Middle frontal gyrus (tissue), 1 donor: ENCODE data around the gene KCNK18.
"Not testable (repeated sequence)": the region's sequence is repeated elsewhere in the genome, so short reads cannot be mapped to it uniquely, and the experiment has no call there.

Source experiments
- DNase-seq: peaks from one replicate; pipeline ENCODE4 v3.0.0-alpha.2; 2015; ENCODE audit warnings: low spot score; ENCODE audit errors: extremely low spot score

Gene KCNK18

DNA sequence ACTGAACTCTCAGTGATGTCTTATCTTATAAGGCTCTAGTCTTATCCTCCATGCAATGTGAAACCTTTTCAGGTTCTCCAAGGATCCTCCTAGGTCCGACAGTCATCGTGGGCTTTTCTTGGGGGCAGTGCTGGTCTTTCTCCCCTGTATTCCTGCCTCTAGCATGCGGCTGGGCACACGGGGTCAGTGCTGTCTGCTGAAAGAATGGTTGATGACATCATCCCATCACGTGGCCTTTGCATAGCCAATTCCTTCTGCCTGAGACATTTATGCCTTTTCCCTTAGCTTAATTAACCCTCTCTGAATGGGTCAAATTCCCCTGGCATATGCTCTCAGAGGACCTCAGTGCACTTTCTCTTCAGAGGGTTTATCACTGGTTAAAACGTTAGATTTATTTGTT, 27.0 kb upstream of the KCNK18 start:
- DNase-seq = no peak

DNA sequence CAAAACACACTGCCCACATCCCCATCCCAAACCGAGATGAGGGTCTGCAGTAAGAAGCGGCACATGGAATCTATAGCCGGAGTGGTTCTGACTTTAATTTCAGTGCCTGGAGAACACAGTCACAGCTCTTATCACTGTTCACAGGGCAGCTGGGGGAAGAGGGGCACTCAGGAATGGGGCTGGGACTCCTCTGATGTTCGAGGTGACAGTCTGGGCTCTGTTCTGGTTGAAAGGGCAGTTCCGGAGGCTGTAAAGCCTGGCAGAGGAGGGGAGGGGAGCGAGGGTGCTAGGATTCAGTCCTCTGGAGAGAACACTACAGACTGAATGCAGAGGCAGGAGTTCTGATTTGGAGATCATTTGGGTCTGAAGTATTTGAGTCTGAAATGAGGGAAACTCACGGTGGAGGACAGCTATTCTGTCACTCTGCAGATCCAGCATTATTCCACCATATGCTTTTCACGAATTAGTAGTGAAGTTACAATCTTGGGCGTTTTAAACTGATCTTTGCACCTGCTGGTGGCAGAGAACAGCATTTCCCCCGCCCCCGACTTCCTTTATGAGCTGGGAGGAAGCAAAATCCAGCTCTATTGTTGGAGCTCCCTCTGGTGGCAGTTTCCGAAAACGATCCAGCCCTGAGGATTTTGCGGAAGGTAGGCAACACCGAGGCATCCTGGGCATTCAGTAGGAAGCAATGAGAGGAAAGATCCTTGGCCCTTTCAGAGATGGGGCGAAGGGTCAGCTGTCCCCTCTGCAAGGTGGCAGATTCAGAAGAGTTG, 22.7 kb upstream of the KCNK18 start:
- peak; percentile 79 for DNase-seq

DNA sequence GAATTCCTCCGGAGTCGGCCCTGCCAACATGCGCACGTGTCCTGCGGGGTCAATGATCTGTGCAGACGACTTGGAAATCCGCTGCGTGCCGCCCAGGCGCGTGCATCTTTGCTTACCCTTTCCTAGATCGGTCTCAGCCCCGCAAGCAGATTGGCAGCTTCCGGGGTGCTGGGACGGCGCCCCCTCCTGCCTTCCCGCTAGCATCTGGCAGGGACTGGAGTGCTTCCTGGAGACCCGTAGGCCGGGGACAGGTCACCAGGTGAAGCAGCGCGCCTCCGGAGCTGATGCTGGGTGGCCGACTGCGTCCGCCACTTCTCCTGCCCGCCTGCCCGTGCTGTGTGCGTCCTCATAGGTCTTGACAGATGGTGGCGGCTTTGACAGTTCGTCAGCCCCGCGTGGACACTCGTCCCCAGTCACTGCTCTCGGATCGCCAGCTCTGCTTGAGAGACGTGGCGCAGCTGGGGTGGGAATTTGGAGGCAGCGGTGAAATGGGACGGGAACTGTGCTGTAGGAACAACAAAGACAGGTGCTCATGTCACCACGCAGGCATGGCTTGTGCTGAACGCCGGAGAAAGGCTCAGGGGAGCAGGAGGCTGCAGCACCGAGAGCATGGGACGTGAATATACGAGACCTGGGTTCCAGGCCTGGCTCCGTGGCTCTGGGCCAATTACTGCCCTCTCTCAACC, 21.9 kb upstream of the KCNK18 start:
- DNase-seq = no peak

DNA sequence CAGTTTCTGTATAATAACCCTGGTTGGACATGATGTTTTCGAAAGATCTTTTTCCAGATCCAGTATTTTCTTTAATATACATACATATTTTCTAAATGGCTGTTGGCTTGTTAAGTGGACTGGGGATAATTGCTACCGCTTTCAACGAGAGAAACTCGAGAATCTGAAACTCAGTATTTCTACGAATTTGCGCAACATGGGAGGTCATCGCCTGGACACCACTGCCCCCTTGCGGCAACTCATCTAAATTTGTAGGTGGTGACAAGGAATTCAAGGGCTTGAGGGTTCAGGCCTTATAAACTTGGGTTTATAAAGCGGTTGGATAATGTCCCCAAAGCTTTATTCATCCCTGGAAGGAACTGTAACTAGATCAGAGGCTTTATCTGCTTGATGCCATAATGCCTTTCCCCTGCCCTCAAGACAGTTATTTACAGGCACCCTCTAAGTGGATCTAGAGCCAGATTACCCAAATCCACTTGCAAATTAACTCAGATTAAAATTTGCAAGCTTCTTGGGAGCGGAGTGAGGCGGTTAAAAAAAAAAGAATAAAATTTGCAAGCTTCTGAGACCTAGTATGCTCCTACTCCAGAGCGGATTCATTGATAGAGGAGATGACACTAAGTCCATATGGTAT, 21.3 kb upstream of the KCNK18 start:
- peak; percentile 72 for DNase-seq

DNA sequence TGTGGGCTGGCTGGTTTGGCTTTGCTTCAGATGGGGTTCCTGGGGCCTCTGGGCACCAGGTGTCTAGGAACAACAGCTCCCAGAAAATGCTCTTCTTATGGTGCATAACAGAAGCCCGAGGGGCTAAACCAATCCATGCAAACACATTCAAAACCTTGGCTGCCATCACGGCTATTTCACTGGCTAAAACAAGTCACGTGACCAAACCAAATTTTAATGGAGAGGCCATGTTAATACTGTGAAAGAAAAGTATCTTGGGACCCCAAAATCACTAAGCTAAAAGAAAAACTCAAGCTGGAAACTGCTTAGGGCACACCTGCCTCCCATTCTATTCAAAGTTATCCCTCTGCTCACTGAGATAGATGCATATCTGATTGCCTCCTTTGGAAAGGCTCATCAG, 19.1 kb upstream of the KCNK18 start:
- no peak for DNase-seq

DNA sequence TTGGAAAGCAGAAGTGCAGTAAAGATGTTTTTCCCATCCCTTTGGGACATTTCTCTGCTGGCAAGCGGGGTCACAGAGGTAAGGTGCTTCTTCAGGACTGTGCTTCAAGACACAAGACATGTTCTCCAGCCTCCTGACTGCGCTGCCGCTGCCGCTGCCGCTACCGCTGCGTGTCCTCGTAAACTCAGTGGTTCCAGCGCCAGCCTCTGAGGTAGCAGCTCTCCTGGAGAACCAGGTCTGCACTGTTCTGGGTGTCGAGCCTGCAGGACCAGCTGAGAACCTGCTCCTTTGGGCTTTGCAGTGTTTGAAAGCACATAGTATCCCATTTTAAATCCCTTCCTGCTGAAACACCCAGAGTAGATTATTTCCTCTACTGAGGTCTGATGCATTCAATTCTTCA, 13.0 kb upstream of the KCNK18 start:
- no peak for DNase-seq

DNA sequence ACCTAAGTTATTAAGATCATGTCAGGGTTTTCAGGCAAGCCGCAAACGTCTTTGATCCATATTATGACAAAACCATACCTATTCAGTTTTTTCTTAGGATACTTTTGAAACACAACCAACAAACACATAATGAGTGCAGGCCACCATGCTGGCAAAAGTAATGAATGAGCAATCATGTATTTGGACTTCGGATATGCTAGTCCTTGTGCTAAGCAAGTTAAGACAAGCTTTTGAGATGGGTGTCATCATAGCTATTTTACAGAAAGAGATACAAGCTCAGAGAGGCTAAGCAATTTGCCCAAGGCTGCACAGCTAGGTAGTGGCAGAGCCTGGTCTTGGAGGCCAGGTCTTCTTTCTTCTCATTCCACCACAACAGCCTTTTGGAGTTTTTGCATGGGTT, 12.5 kb upstream of the KCNK18 start:
- no peak for DNase-seq

DNA sequence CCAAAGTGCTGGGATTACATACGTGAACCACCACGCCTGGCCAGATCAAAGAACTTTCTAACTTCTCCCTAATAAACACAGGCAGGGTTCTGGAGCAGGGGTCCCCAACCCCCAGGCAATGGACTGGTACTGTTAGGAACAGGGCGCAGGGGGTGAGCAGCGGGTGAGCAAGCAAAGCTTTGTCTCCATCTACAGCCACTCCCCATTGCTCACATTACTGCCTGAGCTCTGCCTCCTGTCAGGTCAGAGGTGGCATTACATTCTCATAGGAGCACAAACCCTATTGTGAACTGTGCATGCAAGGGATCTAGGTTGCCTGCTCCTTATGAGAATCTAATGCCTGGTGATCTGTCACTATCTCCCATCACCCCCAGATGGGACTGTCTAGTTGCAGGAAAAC, 11.5 kb upstream of the KCNK18 start:
- not testable (repeated sequence) for DNase-seq

DNA sequence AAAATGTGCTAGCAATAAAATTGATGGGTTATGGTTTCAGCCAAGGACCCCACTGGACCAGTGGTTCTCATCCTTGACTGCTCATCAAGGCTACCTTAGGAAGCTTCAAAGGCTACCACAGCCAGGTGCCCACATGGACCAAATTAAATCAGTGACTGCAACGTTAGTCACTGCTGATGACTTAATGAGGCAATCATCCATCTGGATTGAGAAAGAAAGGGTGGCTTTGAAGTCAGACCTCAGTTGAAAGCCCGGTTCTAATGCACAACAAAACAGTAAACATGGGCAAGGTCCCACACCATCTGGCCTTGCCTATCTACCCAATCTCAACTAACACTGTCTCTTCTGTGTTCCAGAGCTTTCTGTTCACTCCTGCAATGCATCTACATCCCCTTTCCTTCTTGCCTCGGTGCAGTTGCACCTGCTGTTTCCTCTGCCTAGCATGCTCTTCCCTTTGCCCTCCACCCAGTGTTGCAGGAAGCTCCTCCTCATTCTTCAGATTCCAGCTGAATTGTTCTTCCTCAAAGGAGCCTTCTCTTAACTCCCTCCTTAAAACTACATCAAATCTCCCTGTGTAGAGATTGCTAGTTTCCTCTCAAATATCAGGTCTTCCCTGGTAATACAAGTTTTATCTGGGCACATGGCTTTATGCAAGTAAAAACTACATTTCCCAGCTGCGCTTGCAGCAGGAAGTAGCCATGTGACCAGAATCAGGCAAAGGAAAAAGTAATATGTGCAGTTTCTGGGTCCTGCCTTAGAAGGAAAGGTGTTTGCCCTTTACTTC, 10.3 kb upstream of the KCNK18 start:
- DNase-seq = no peak

DNA sequence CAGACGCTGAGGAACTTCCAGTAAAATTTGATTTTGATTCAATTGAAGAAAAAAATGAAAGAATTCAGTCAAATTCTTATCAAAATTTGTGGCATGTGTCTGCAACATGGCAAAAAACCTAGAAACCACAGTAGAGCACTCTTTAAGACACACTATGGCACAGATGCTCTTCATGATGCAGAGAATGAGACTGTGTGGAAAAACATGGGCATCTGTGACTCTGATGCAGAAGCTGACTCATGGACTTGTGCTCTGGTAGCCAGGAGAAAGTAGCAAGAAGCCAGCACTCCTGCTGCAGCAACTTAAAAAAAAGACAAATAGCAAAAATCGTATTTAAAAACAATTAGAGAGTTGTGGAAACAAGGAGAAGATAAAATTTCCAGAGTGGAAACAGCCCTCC, 8.9 kb upstream of the KCNK18 start:
- no peak for DNase-seq

DNA sequence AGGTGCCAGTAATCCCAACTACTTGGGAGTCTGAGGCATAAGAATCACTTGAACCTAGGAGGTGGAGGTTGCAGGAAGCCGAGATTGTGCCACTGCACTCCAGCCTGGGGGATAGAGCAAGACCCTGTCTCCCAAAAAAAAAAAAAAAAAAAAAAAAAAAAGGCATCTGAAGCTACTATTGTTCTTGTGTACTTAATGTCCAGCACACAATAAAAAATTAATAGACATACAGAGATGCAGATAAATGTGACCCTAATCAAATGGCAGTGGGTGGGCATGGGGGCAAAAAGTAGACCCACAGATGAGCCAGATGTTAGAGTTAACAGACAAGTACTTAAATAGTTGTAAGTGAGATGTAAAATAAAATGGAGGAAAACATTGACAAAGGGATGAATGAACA, 7.7 kb upstream of the KCNK18 start:
- DNase-seq = no peak

DNA sequence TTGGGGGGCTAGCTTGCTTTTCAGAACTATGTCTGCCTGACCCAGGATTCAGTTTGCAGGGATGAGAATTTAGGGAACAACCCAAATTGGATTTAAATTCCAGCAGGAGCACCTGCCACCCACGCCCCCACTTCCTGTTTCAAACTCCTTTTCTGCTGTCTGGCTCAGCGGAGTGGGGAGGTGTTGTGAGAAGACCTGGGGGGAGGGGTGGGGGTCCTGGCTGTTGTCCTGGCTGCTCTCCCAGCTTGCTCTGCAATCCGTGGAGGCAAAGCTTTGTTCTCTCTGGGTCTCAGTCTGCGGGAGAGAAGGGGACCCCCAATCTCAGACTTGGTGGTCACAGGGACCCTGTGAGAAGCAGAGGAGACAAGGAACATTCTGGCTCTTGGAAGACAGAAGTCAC, 799 bp downstream of the KCNK18 start:
- DNase-seq = no peak

DNA sequence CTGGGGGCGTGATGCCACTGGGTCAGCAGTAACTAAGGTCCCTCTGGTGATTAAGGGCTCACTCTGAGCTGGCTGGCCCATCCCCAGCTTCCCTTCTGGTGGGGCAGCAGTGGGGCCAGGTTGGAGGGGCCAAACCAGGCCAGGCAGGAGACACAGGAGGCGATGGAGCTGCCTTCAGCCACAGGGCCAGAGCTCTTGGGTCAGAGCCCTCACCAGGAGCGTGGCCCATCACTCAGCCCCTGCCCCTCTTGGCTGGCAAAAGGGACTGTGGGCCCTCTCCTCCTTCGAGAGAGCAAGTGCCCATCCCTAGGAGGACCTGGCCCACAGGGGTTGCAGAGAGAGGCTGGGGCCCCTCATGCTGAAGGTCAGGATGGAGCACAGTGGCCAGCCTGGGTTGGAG, 4.5 kb downstream of the KCNK18 start:
- DNase-seq = no peak

DNA sequence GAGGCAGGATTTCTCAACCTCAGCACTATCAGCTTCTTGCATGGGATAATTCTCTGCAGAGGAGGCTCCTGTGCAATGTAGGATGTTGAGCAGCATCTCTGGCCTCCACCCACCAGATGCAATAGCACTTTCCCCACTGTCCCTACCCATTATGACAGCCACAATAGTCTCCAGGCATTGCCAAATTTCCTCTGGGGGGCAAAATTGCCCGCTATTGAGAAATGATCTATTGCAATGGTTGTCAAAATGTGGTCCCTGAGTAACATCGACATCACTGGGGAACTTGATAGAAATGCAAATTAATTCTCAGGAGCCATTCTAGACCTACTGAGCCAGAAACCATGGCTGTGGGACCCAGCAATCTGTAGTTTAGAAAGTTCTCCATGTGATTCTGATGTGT, 7.0 kb downstream of the KCNK18 start:
- no peak for DNase-seq

DNA sequence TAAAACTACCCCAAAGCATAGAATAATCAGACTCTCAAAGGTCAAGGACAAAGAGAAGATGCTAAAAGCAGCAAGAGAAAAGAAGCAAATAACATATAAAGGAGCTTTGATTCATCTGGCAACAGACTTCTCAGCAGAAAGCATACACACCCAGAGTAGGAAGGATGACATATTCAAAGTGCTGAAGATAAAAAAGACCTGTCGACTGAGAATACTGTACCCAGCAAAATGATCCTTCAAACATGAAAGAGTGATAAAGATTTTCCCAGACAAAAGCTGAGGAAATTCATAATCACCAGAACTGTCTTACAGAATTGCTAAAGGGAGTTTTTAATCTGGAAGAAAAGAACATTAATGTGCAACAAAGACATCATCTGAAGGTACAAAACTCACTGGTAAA, 14.9 kb downstream of the KCNK18 start:
- DNase-seq = no peak

DNA sequence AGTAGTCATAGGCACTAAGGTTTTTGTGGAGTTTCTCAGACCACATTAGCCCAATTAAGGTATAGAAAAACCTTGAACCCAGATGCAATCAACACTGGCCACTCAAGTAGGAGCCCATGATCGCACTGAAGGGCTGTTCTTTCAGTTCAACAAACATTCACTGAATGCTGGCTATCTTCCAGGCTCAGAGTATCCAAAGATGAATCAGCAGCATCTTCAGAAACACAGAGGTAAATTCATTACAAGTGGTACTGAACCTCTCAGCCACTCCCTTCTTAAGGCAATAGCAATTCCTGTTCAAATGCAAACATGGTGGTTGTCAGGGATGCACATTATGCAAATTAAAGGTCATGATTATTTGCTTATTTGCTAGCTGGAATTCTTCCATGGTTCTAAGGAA, 17.1 kb downstream of the KCNK18 start:
- no peak for DNase-seq

DNA sequence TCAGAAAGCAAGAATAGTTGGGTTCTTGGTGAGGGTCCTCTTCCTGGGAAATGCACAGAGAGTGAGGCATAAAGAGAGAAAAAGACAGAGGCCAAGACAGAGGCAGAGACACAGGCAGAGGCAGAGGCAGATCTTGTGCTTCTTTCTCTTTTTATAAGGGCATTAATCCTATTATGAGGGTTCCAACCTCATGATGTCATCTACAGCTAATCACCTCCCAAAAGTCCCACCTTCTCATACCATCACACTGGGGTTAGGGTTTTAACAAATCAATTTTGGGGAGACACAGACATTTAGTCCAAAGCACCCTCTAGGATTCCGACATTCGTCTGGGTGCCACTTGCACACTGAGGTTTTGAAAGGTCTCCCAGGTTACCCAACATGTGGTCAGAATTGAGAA, 17.8 kb downstream of the KCNK18 start:
- DNase-seq = no peak

DNA sequence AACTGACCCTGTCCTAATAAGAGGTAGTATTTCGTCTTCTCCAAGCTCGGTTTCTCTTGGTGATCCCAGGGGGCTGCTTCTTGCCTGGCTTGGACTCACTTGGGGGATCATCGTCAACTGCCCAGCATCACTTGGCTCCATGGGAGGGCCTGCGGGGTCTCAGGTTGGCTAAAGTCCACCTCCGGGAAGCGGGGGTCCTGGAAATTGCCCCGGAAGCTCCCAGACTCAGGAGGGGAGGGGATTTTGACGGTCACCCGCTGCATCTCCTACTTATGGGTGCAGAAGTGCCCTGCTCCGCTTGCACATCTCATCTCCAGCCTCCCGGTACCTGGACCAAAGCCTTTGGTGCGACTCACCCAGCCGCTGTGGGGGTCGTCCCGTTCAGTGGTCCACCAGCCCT, 18.7 kb downstream of the KCNK18 start:
- DNase-seq = no peak

DNA sequence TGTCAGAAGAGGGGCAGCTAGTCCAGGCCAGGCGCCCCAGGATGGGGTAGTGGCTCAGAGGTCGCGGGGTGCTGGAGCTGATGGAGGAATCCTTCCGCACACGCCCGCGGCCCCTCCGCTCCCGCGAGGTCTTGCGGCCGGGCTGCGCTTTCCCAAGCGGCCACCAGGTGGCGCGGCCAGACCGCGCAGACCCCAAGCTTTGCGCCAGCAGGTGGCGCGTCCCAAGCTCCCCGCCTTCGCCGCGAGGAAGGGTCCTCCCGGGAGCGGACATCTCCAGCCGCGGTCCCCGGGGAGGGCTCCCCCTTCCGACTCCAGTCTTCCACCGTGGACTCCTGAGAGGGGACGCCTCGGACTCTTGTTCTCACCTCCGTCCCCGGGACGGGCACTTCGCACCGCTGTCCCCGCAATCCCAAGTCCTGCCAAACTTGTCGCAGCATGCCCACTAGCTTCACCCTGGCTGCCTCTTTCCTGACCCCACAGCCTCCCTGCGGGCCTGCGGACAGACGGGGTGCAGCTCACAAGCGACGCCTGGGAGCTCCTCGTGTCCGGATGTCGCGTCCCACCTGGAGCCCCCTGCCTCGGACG, 19.4 kb downstream of the KCNK18 start:
- DNase-seq = peak; percentile 29

DNA sequence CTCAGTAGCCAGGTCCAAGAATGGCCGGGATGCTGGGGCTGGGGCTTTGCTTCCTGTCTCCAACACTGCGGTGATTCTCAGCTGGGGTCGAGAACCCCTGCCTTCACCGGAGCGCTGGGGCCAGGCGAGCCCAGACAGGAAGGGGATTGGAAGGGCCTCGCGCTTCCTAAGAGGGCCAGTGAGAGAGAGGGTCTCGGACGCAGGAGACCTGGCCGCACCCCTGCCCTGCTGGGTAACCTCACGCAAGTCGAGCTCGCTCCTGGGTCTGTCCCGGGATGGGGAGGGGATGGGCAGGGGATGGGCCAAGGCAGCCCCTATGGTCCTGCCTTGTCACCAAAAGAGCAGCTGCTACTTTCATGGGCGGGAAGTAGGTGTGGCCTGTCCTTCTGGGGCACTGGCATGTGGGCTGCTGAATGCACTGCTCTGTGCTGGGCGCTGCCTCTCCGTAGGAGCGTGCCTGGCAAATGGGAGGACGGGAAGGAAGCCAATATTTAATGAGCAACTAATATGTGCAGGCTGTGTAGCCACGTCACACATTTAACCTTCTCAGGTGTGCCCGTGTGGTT, 20.0 kb downstream of the KCNK18 start:
- DNase-seq = no peak

DNA sequence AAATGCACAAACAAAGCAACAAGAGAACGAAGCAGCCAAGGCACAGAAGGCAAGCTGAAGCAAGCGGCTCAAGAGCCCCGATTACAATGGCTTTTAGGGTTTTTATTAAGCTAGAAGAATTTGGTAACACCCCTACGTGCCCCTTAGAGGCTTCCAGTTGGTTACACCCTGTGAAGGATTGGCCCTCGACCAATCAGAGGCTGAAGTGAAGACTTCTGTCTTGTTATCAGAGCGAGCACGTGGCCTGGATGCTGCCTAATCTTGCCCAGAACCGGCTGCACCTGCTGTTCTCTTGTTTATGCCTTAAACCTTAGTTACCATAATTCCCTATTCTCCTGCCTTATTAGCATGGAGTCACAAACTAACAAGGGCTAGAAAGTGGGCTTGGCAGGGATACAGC, 21.4 kb downstream of the KCNK18 start:
- no peak for DNase-seq
